Ectodermal cell (in vitro differentiated cells): Measurements from ENCODE around the gene TSPAN3.

Experiments
- H3K27ac ChIP-seq: 2 replicates; pipeline ENCODE4 v1.7.0; 2013; ENCODE audit warnings: mild to moderate bottlenecking, low read depth, low read length; ENCODE audit not compliant: insufficient read depth, poor library complexity, severe bottlenecking
- H3K27me3 ChIP-seq: 2 replicates; pipeline ENCODE4 v1.7.0; 2013; ENCODE audit warnings: mild to moderate bottlenecking, low read length; ENCODE audit not compliant: insufficient read depth, control insufficient read depth, poor library complexity, severe bottlenecking
- H3K36me3 ChIP-seq: one replicate; pipeline ENCODE4 v1.7.0; 2013; ENCODE audit warnings: low read length; ENCODE audit not compliant: control insufficient read depth, insufficient read depth
- H3K4me1 ChIP-seq: one replicate; pipeline ENCODE4 v1.7.0; 2013; ENCODE audit warnings: low read length; ENCODE audit not compliant: control insufficient read depth, insufficient read depth
- H3K4me3 ChIP-seq: 2 replicates; pipeline ENCODE4 v1.7.0; 2013; ENCODE audit warnings: low read depth, low read length, control low read depth; ENCODE audit not compliant: insufficient read depth
- H3K9me3 ChIP-seq: 2 replicates; pipeline ENCODE4 v1.7.0; 2013; ENCODE audit warnings: mild to moderate bottlenecking, low read length, moderate library complexity; ENCODE audit not compliant: control insufficient read depth
- WGBS, 2 experiments: methylation state at CpG; one replicate each; pipeline ENCODE4 v1.1.7; 2013; ENCODE audit warnings: missing lambda C conversion rate in 2 of 2; 5-methylcytosine and 5-hydroxymethylcytosine counted together

TSPAN3 gene

GRCh38 chr15:77028451-77029165 is 42.3 kb downstream of the TSPAN3 start:
- H3K9me3 ChIP-seq, result no peaks in the 10 kb centered on the region
- peaks cover 18% of the 10 kb centered on the region for H3K4me1 ChIP-seq
- no peaks in the 10 kb centered on the region for H3K27me3 ChIP-seq
- H3K36me3 ChIP-seq, result no peaks in the 10 kb centered on the region
- no peak overlapping the region for H3K4me3 ChIP-seq
- WGBS, 2 experiments, result 92 to 94% methylated on average over 22 of the region's 22 CpGs
- no peak overlapping the region for H3K27ac ChIP-seq

GRCh38 chr15:77027697-77028450 is 43.0 kb downstream of the TSPAN3 start:
- H3K4me3 ChIP-seq, result no peak overlapping the region

GRCh38 chr15:77027111-77027696 is 43.7 kb downstream of the TSPAN3 start:
- Histone ChIP-seq H3K4me3 (no peak overlapping the region), H3K36me3 (no peaks in the 10 kb centered on the region), H3K4me1 (peaks cover 18% of the 10 kb centered on the region), H3K9me3 (no peaks in the 10 kb centered on the region), H3K27me3 (no peaks in the 10 kb centered on the region), H3K27ac (no peak overlapping the region)
- 93 to 94% methylated on average over 11 to 12 of the region's 12 CpGs for WGBS, 2 experiments

More at GRCh38 chr15:77027697-77028450, 43.0 kb downstream of the TSPAN3 start:
- H3K9me3 ChIP-seq, result no peaks in the 10 kb centered on the region
- H3K4me1 ChIP-seq, result peaks cover 18% of the 10 kb centered on the region
- no peak overlapping the region for H3K27ac ChIP-seq
- H3K36me3 ChIP-seq, result no peaks in the 10 kb centered on the region
- H3K27me3 ChIP-seq, result no peaks in the 10 kb centered on the region
- WGBS, 2 experiments, result 83 to 85% methylated on average over 45 of the region's 45 CpGs

- Histone ChIP-seq H3K9me3 (no peaks in the 10 kb centered on the region), H3K27me3 (no peaks in the 10 kb centered on the region), H3K36me3 (no peaks in the 10 kb centered on the region), H3K27ac (no peak overlapping the region), H3K4me3 (no peak overlapping the region), H3K4me1 (peaks cover 16% of the 10 kb centered on the region)
- 91 to 94% methylated on average over 12 of the region's 12 CpGs for WGBS, 2 experiments
Observed at GRCh38 chr15:77026501-77027110, 44.3 kb downstream of the TSPAN3 start.

GRCh38 chr15:77025941-77026411 is 44.9 kb downstream of the TSPAN3 start:
- H3K4me1 ChIP-seq, result peaks cover 10% of the 10 kb centered on the region
- H3K27ac ChIP-seq, result no peak overlapping the region
- WGBS, 2 experiments, result 90 to 93% methylated on average over 4 of the region's 4 CpGs
- H3K36me3 ChIP-seq, result no peaks in the 10 kb centered on the region
- no peak overlapping the region for H3K4me3 ChIP-seq
- H3K9me3 ChIP-seq, result no peaks in the 10 kb centered on the region
- no peaks in the 10 kb centered on the region for H3K27me3 ChIP-seq

- Histone ChIP-seq H3K27me3 (no peaks in the 10 kb centered on the region), H3K27ac (no peak overlapping the region), H3K4me1 (peaks cover 3% of the 10 kb centered on the region), H3K9me3 (no peaks in the 10 kb centered on the region), H3K4me3 (no peak overlapping the region), H3K36me3 (no peaks in the 10 kb centered on the region)
- 85 to 86% methylated on average over 15 of the region's 15 CpGs for WGBS, 2 experiments
Observed at GRCh38 chr15:77025083-77025901, 45.6 kb downstream of the TSPAN3 start.

GRCh38 chr15:77024273-77025082 is 46.4 kb downstream of the TSPAN3 start:
- 25 to 27% methylated on average over 15 to 17 of the region's 17 CpGs for WGBS, 2 experiments
- Histone ChIP-seq H3K4me1 (no peaks in the 10 kb centered on the region), H3K36me3 (no peaks in the 10 kb centered on the region), H3K9me3 (no peaks in the 10 kb centered on the region), H3K27me3 (no peaks in the 10 kb centered on the region), H3K4me3 (no peak overlapping the region), H3K27ac (no peak overlapping the region)

GRCh38 chr15:77023576-77024272 is 47.2 kb downstream of the TSPAN3 start:
- H3K4me1 ChIP-seq, result no peaks in the 10 kb centered on the region
- no peaks in the 10 kb centered on the region for H3K27me3 ChIP-seq
- no peak overlapping the region for H3K27ac ChIP-seq
- no peaks in the 10 kb centered on the region for H3K36me3 ChIP-seq
- WGBS, 2 experiments, result 70 to 72% methylated on average over 20 of the region's 20 CpGs
- no peaks in the 10 kb centered on the region for H3K9me3 ChIP-seq
- H3K4me3 ChIP-seq, result no peak overlapping the region
